Measurements from ENCODE around the gene RSRC1.

RSRC1 gene

GRCh38 chr3:158381262-158381868 lies 271.5 kb downstream of the RSRC1 start:
- H3K23ac ChIP-seq (ENCODE audit: low read length): no peak overlapping the region
- no peaks in the 10 kb centered on the region for H3K79me1 ChIP-seq (ENCODE audit: low read length)
- H3K4ac ChIP-seq (ENCODE audit: low read depth, low read length): no peak overlapping the region
- H3K9ac ChIP-seq (ENCODE audit: low read length): no peak overlapping the region
- no peak overlapping the region for H3K18ac ChIP-seq (ENCODE audit: low read length)
- no peak overlapping the region for H4K8ac ChIP-seq (ENCODE audit: low read depth, low read length)
- H3K14ac ChIP-seq (ENCODE audit: low read length): no peak overlapping the region
- H2BK12ac ChIP-seq (ENCODE audit: low read length): no peak overlapping the region
- H2AK5ac ChIP-seq (ENCODE audit: low read length): no peak overlapping the region
- no peak overlapping the region for H3K27ac ChIP-seq (ENCODE audit: low read depth, low read length)
- H4K12ac ChIP-seq (ENCODE audit: low read depth, low read length): no peak overlapping the region
- H3K4me2 ChIP-seq (ENCODE audit: low read length): no peak overlapping the region
- H3K79me2 ChIP-seq (ENCODE audit: control insufficient read depth, insufficient read depth, low read length, poor library complexity): no peaks in the 10 kb centered on the region
- H2AFZ ChIP-seq (ENCODE audit: insufficient read depth, low read length, poor library complexity): no peak overlapping the region
- no peaks in the 10 kb centered on the region for H3K36me3 ChIP-seq (ENCODE audit: control insufficient read depth in 1 of 2, insufficient read depth in 2 of 2, low read length in 2 of 2)
- DNase-seq: no peak
- H2BK5ac ChIP-seq (ENCODE audit: low read depth, low read length, poor library complexity): no peak overlapping the region
- H3K9me3 ChIP-seq (ENCODE audit: insufficient read depth, low read depth, low read length): no peaks in the 10 kb centered on the region
- H3K4me1 ChIP-seq (ENCODE audit: control insufficient read depth in 1 of 2, insufficient read depth in 2 of 2, low read length in 2 of 2): no peaks in the 10 kb centered on the region
- WGBS (ENCODE audit: extremely low coverage, insufficient coverage, insufficient read length): no CpG with 5 or more reads among the region's 2 CpGs
- H3K27me3 ChIP-seq (ENCODE audit: insufficient read depth, low read length): no peaks in the 10 kb centered on the region
- no peak overlapping the region for H2BK120ac ChIP-seq (ENCODE audit: insufficient read depth, low read length, poor library complexity)
- no peak overlapping the region for H4K91ac ChIP-seq (ENCODE audit: low read depth, low read length)
- no peak overlapping the region for H3K4me3 ChIP-seq (ENCODE audit: low read depth, low read length)

- Histone ChIP-seq H3K4me2 (ENCODE audit: low read length) (no peak overlapping the region), H4K91ac (ENCODE audit: low read depth, low read length) (no peak overlapping the region), H3K9me3 (ENCODE audit: insufficient read depth, low read depth, low read length) (no peaks in the 10 kb centered on the region), H2AFZ (ENCODE audit: insufficient read depth, low read length, poor library complexity) (no peak overlapping the region), H3K27ac (ENCODE audit: low read depth, low read length) (no peak overlapping the region), H3K79me1 (ENCODE audit: low read length) (no peaks in the 10 kb centered on the region), H3K18ac (ENCODE audit: low read length) (no peak overlapping the region), H2BK120ac (ENCODE audit: insufficient read depth, low read length, poor library complexity) (no peak overlapping the region), H3K27me3 (ENCODE audit: insufficient read depth, low read length) (no peaks in the 10 kb centered on the region), H2BK5ac (ENCODE audit: low read depth, low read length, poor library complexity) (no peak overlapping the region), H3K4me3 (ENCODE audit: low read depth, low read length) (no peak overlapping the region), H4K12ac (ENCODE audit: low read depth, low read length) (no peak overlapping the region), H2BK12ac (ENCODE audit: low read length) (no peak overlapping the region), H3K14ac (ENCODE audit: low read length) (no peak overlapping the region), H3K23ac (ENCODE audit: low read length) (no peak overlapping the region), H3K4me1 (ENCODE audit: control insufficient read depth in 1 of 2, insufficient read depth in 2 of 2, low read length in 2 of 2) (no peaks in the 10 kb centered on the region), H4K8ac (ENCODE audit: low read depth, low read length) (no peak overlapping the region), H3K4ac (ENCODE audit: low read depth, low read length) (no peak overlapping the region), H3K9ac (ENCODE audit: low read length) (no peak overlapping the region), H3K79me2 (ENCODE audit: control insufficient read depth, insufficient read depth, low read length, poor library complexity) (no peaks in the 10 kb centered on the region), H3K36me3 (ENCODE audit: control insufficient read depth in 1 of 2, insufficient read depth in 2 of 2, low read length in 2 of 2) (no peaks in the 10 kb centered on the region), H2AK5ac (ENCODE audit: low read length) (no peak overlapping the region)
- DNase-seq: no peak
- WGBS (ENCODE audit: extremely low coverage, insufficient coverage, insufficient read length): no CpG with 5 or more reads among the region's 2 CpGs
These were observed 272.6 kb downstream of the RSRC1 start for GRCh38 chr3:158382479-158382878.

- no peaks in the 10 kb centered on the region for H3K4me1 ChIP-seq (ENCODE audit: control insufficient read depth in 1 of 2, insufficient read depth in 2 of 2, low read length in 2 of 2)
- no peak overlapping the region for H4K8ac ChIP-seq (ENCODE audit: low read depth, low read length)
- H3K36me3 ChIP-seq (ENCODE audit: control insufficient read depth in 1 of 2, insufficient read depth in 2 of 2, low read length in 2 of 2): no peaks in the 10 kb centered on the region
- no peak overlapping the region for H2AFZ ChIP-seq (ENCODE audit: insufficient read depth, low read length, poor library complexity)
- H3K27me3 ChIP-seq (ENCODE audit: insufficient read depth, low read length): no peaks in the 10 kb centered on the region
- no peak overlapping the region for H3K27ac ChIP-seq (ENCODE audit: low read depth, low read length)
- DNase-seq: peak in 1 of 2 donors; percentile 22
- no peak overlapping the region for H2BK120ac ChIP-seq (ENCODE audit: insufficient read depth, low read length, poor library complexity)
- no peak overlapping the region for H2BK5ac ChIP-seq (ENCODE audit: low read depth, low read length, poor library complexity)
- H3K79me1 ChIP-seq (ENCODE audit: low read length): no peaks in the 10 kb centered on the region
- H3K9me3 ChIP-seq (ENCODE audit: insufficient read depth, low read depth, low read length): no peaks in the 10 kb centered on the region
- H2AK5ac ChIP-seq (ENCODE audit: low read length): no peak overlapping the region
- no peak overlapping the region for H3K4me2 ChIP-seq (ENCODE audit: low read length)
- no CpG with 5 or more reads among the region's 2 CpGs for WGBS (ENCODE audit: extremely low coverage, insufficient coverage, insufficient read length)
- no peak overlapping the region for H3K14ac ChIP-seq (ENCODE audit: low read length)
- no peak overlapping the region for H3K9ac ChIP-seq (ENCODE audit: low read length)
- no peak overlapping the region for H3K23ac ChIP-seq (ENCODE audit: low read length)
- H4K91ac ChIP-seq (ENCODE audit: low read depth, low read length): no peak overlapping the region
- H4K12ac ChIP-seq (ENCODE audit: low read depth, low read length): no peak overlapping the region
- no peak overlapping the region for H3K4me3 ChIP-seq (ENCODE audit: low read depth, low read length)
- no peak overlapping the region for H3K18ac ChIP-seq (ENCODE audit: low read length)
- H2BK12ac ChIP-seq (ENCODE audit: low read length): no peak overlapping the region
- H3K4ac ChIP-seq (ENCODE audit: low read depth, low read length): no peak overlapping the region
- no peaks in the 10 kb centered on the region for H3K79me2 ChIP-seq (ENCODE audit: control insufficient read depth, insufficient read depth, low read length, poor library complexity)
These were observed 274.1 kb downstream of the RSRC1 start for GRCh38 chr3:158384019-158384418.

- WGBS (ENCODE audit: extremely low coverage, insufficient coverage, insufficient read length): no CpG with 5 or more reads among the region's 2 CpGs
- no peak overlapping the region for H3K4me2 ChIP-seq (ENCODE audit: low read length)
- no peaks in the 10 kb centered on the region for H3K27me3 ChIP-seq (ENCODE audit: insufficient read depth, low read length)
- no peak overlapping the region for H3K18ac ChIP-seq (ENCODE audit: low read length)
- no peak overlapping the region for H4K8ac ChIP-seq (ENCODE audit: low read depth, low read length)
- no peak overlapping the region for H2AFZ ChIP-seq (ENCODE audit: insufficient read depth, low read length, poor library complexity)
- H3K79me2 ChIP-seq (ENCODE audit: control insufficient read depth, insufficient read depth, low read length, poor library complexity): no peaks in the 10 kb centered on the region
- H3K9me3 ChIP-seq (ENCODE audit: insufficient read depth, low read depth, low read length): no peaks in the 10 kb centered on the region
- H2BK120ac ChIP-seq (ENCODE audit: insufficient read depth, low read length, poor library complexity): no peak overlapping the region
- H3K23ac ChIP-seq (ENCODE audit: low read length): no peak overlapping the region
- H2AK5ac ChIP-seq (ENCODE audit: low read length): no peak overlapping the region
- no peak overlapping the region for H3K4ac ChIP-seq (ENCODE audit: low read depth, low read length)
- no peak overlapping the region for H3K4me3 ChIP-seq (ENCODE audit: low read depth, low read length)
- H3K36me3 ChIP-seq (ENCODE audit: control insufficient read depth in 1 of 2, insufficient read depth in 2 of 2, low read length in 2 of 2): no peaks in the 10 kb centered on the region
- no peak overlapping the region for H2BK5ac ChIP-seq (ENCODE audit: low read depth, low read length, poor library complexity)
- no peak overlapping the region for H2BK12ac ChIP-seq (ENCODE audit: low read length)
- no peak overlapping the region for H4K12ac ChIP-seq (ENCODE audit: low read depth, low read length)
- H3K4me1 ChIP-seq (ENCODE audit: control insufficient read depth in 1 of 2, insufficient read depth in 2 of 2, low read length in 2 of 2): no peaks in the 10 kb centered on the region
- H4K91ac ChIP-seq (ENCODE audit: low read depth, low read length): no peak overlapping the region
- no peaks in the 10 kb centered on the region for H3K79me1 ChIP-seq (ENCODE audit: low read length)
- no peak overlapping the region for H3K9ac ChIP-seq (ENCODE audit: low read length)
- no peak overlapping the region for H3K27ac ChIP-seq (ENCODE audit: low read depth, low read length)
- DNase-seq: no peak
- no peak overlapping the region for H3K14ac ChIP-seq (ENCODE audit: low read length)
These were observed 285.5 kb downstream of the RSRC1 start for GRCh38 chr3:158395421-158395820.

Measured in trophoblast cell (in vitro differentiated cells and primary cell).